HG03469 (cell line): ENCODE data around the gene PGGHG.
"Not testable (repeated sequence)": the region's sequence is repeated elsewhere in the genome, so short reads cannot be mapped to it uniquely, and the experiment has no call there.

ENCODE experiments used
- ATAC-seq: cut with Tn5 transposase; IDR thresholded peaks from one replicate; pipeline ENCODE4 v1.9.1; 2021; ENCODE audit warnings: mild to moderate bottlenecking, moderate library complexity, moderate number of reproducible peaks; ENCODE audit not compliant: unreplicated experiment

The PGGHG gene

DNA sequence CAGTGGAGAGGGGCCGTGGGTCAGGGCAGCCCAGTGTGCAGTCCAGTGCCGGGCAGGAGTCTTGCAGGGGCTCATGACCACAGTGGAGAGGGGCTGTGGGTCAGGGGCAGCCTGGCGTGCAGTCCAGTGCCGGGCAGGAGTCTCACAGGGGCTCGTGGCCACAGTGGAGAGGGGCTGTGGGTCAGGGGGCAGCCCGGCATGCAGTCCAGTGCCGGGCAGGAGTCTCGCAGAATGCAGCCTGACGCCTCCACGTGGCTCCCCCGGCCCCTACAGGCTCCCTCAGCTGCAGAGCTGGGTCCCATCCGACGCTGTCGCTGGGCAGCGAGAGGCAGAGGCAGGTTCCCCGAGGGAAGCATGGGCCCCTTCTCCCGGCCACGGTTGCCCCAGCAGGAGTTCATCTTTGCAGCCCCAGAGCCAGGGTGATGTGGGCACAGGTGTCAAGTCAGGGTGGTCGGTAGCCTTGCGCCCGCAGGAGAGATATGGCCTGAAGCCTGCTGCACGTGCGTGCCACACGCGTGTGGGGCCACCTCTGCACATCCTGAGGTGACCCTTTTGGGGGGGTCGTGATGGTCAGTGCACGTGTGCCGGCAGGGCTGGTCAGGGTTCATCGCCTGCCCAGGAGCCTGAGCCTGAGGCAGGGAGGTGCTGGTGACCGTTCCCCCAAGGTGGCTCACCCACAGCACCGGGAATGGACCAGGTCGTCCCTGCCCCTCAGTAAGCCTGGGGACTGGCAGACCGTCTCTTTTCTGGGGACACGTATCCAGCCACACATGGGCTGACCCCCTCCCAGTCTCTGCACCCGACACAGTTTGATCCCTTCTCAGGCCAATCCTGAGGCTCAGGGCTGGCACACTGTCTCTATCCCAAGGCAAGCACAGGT, 7.5 kb downstream of the PGGHG start:
- no peak for ATAC-seq

- ATAC-seq: no peak
These were observed 8.2 kb downstream of the PGGHG start for GRCh38 chr11:297051-297585.

DNA sequence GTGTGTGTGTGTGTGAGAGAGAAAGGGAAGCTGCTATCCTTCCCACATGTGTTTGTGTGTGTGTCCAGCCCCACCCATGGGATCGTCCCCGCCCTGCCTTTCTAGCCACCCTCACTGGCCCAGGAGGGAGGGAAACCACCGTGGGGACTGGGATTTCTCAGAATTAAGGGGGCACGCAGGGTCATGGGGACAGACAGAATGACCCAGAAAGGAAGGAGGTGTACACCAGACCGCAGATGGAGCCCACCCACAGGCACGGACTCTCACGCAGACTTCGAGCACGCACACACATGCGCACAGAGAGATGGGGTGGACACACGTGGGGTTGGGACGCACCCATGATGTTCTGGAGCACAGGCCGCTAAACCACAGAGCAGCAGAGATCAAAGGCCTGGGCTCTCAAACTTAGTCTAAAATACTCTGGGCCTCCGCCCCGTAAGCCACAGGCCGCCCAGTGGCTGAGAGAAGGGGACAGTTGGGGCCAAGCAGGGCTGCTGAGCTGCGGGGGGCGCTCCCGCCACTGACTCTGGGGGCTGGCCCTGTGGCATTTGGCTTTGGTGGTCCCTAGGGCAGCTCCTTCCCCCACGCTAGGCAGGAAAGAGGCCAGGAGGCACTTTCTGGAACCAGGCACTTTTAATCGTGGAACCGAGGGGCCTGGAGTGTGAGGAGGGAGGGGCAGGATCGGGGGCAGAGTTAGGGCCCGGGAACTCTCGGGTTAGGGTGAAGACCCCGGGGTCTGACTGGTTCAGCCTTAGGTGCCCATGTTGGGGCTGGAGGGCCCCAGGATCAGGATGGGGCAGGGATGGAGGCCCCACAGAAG, 8.9 kb downstream of the PGGHG start:
- no peak for ATAC-seq

DNA sequence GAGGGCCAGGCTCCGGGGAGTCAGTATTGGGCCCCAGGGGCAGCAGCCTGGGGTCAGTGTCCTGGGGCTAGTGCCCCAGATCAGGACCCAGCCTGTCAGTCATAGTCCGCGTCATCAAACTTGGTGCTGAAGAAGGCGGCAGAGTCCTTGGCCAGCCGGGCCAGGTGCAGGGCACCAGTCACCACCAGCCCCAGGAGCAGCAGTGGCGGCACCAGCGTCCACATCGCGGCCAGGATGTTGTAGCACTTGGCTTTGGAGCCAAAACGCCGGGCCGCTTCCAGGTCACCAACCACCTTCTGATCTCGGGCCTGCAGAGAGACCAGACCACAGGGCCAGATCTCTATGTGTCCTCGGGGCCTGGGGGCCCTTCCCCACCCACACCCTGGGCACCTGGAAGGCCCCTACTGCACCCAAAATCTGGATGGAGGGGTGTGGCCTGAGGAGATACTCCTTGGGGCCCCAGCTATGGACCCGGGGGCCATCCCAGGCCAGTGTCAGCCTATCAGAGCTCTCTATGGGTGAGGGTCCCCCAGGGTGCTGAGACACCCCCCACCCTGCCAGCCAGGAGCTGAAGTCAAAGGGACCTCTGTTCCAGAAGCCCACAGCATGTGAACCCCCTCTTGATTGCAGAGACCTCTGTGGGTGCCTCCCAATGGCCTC, 9.6 kb downstream of the PGGHG start:
- no peak for ATAC-seq

DNA sequence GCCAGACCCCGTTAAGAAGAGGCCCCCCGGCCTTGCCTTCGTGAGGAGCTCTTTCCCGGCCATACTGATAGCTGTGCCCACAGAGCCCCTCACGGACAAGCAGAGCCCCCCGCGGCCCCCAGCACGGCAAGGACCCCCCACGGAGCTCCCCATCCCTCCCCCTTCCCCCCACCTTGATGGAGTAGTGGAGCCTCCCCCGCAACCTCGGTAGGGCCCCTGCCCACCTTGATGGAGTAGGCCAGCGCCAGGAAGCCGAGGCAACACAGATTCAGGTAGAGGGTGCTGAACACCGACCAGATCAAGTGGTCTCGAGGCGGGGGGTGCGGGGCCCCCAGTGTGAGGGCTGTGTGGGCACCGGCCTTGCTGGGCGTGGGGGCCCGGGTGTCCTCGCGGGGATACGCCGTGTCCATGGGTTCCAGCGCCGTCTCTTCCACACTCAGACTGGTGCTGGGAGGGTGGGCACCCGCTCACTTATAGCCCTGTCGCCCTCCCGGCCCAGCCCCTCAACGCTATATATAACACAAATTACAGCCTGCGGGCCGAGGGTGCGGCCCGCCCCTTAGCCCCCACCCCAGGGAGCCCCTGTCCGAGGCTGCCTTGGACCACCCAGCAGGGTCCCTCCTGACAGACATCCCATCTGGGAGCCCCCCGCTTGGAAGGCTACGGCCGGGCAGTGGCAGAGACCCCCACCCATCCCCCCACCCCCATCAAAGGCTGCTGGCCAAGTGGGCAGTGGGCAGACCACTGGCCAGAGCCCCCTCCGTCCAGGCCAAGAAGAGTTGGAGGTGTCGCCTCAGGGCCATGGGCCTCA, 10.4 kb downstream of the PGGHG start, which contains the start of gene IFITM5:
TSS of gene IFITM5 (minus strand) at position 446 of the 811 bp plus-strand sequence. CDS start at position 410, 36 bp downstream.
- ATAC-seq: no peak

DNA sequence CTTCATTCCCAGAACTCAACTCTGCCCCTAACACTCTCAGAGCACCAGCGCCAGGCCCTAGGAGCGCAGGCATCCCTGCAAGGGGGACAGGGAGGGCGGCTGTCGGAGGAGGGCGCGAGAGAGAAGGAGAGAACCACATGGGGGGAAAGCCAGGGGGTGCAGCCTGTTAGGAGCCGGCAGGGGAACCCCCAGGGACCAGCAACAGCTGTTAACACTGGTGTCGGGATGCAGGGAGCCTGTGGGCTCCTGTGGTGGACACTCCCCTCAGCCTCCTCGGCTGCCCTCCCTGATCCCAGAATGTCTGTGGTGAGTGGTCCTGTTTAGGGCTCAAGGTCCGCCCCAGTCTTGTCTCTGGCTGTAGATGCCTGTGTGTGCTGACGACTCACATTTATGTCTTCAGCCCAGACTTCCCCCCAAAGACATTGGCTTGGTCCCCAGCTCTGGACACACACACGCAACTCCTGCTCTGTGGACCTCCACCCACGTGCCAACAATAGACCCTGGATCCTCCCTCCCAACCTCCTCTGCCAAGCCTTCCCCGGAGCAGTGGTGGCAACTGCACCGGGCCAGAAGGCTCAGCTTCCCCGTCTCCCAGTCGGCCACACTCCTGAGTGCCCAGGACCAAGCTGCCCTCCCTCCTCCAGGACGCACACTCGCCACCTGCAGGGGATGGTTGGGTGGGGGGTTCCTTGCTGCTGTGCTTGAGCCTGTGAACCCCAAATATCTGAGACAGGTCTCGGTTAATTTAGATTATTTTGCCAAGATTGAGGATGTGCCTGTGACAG, 11.2 kb downstream of the PGGHG start:
- ATAC-seq: no peak

DNA sequence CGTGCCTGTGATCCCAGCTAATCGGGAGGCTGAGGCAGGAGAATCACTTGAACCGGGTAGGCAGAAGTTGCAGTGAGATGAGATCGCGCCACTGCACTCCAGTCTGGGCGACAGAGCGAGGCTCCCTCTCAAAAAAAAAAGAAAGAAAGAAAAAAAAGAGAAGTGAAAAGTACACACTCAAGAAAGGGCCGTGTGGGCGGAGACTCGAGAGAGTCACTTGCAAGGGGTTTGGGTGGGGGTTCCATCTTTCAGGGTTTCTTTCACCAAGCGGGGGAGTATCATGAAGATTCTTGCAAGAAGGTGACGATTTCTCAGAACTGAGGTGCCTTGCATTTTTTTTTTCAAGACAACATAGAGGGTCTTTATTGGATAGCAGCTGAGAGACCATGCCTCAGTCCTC, 14.4 kb downstream of the PGGHG start:
- ATAC-seq: no peak

DNA sequence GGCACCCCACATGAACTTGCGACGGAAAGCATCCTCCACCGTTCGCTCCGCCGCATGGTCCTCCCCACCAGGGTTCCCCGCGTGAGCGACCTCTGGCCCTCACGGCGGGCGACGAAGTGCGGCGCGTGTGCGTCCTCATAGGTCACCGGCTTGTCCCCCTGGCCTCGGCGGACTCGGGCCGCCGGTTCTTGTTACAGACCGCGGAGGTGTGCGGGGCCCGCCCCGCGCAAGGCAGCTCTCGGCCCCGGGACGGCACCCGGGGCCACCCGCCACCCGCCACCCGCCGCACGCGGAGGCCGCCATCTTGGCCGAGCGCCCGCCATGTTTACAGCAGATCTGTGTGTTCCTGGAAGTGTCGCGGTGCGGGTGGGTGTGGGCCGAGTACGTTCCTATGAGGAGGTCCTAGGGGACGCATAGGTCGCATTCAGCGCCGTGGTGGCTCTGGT, 15.2 kb downstream of the PGGHG start:
- no peak for ATAC-seq

GRCh38 chr11:304915-305843, 16.3 kb downstream of the PGGHG start:
- ATAC-seq: no peak

- no peak for ATAC-seq
These were observed 16.9 kb downstream of the PGGHG start for GRCh38 chr11:305844-306211.

- no peak for ATAC-seq
These were observed 17.9 kb downstream of the PGGHG start for GRCh38 chr11:306645-307371.

- not testable (repeated sequence) for ATAC-seq
These were observed 19.1 kb downstream of the PGGHG start, which contains the start of gene IFITM2 for GRCh38 chr11:307766-308708. Gene IFITM2, plus strand, starts transcription at chr11:307816. Its CDS starts 377 bp downstream, at chr11:308193.

DNA sequence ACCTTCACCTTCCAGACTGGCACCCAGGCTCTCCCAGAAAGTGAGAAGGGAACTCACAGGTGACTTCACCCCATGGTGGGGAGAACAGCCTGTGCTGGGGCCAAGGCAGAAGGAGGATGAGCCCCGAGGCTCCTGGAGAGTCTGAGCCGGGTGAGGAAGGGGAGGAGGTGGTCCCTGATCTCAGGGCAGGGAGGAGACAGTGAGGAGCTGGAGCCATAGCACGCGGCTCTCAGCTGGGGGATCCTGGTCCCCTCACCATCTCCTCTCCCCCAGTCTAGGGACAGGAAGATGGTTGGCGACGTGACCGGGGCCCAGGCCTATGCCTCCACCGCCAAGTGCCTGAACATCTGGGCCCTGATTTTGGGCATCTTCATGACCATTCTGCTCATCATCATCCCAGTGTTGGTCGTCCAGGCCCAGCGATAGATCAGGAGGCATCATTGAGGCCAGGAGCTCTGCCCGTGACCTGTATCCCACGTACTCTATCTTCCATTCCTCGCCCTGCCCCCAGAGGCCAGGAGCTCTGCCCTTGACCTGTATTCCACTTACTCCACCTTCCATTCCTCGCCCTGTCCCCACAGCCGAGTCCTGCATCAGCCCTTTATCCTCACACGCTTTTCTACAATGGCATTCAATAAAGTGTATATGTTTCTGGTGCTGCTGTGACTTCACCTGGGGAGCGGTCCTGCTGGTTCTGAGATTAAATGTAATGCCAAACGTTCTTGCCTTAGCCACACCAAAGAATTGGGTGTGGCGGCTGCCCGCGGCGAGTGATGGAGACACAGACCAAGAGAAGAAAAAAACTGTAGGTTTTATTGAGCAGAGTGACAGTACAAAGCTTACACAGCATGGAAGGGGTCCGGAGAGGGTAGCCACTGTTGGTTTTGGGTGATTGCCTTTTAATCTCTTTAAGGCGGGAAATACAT, 20.1 kb downstream of the PGGHG start:
- not testable (repeated sequence) for ATAC-seq

DNA sequence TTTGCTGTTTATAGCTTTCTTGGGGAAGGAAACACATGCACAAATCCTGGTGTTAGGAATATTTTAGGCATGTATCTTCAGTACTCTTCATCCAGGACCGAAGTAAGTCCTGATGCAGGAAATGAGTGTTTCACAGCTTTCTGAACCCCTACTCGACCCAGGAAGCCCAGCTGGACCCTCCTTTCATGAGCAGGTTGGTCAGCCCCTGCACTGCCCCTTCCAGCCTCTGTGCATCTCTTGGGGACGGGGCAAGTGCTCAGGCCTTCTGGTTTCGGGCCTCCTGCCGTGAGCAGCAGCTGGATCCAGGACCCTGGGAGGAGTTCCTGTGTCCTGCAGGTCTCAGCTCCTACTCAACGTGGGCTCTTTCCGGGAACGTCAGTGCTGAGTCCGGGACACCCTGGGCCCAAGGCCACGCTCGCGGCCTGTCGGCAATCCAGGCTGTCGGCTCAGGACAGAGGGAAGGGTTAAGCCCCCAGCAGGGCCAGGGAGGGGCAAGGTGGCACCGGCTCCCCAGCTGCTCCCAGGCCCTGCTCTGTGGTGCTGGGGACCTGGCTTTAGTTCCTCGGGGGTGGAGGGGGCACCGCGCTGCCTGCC, 21.1 kb downstream of the PGGHG start:
- not testable (repeated sequence) for ATAC-seq
